Esophagus muscularis mucosa (tissue), 4 donors: ENCODE results near the gene MEOX2.

Source experiments
- CTCF ChIP-seq, 3 experiments: fragments of 200-600 bp in 2 of 3; fragments of 450-650 bp in 1 of 3; sonication (generic) in 2 of 3; IDR thresholded peaks; one replicate each; pipeline ENCODE4 v1.5.1; 2017 to 2019; ENCODE audit warnings: antibody characterized with exemption in 3 of 3, mild to moderate bottlenecking in 2 of 3, moderate library complexity in 1 of 3
- EP300 ChIP-seq: sonication (generic); formaldehyde crosslinking; IDR thresholded peaks from one replicate; pipeline ENCODE4 v1.6.1; 2017; ENCODE audit warnings: antibody characterized with exemption
- POLR2A ChIP-seq: fragments of 450-650 bp; IDR thresholded peaks from one replicate; pipeline ENCODE4 v1.6.1; 2017; ENCODE audit warnings: antibody characterized with exemption, moderate library complexity, mild to moderate bottlenecking, low read depth
- POLR2AphosphoS5 ChIP-seq, 2 donors: sonication (generic); formaldehyde crosslinking; IDR thresholded peaks; one replicate each; pipeline ENCODE4 v1.6.1; 2017; ENCODE audit warnings: antibody characterized with exemption in 2 of 2

DNA sequence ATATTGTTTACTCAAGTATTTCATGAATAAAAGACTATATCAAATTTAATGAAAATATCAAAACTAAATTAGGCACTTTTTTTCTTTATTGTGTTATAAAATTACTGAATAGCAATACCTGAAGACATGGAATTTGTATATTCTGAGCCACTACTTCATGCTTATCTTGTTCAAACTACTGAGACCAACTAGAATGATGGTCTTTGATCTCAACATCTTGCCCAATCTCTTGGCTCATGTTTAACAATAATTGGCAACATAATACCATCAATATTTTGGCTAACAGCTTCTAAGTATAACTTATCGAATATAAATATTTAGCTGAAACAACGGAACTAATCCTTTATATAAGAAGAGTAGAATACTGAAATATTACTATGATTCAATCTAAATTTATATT is 68.2 kb downstream of the MEOX2 start:
- TF ChIP-seq CTCF (IDR thresholded peaks at IDR 0.05) = no peak
- TF ChIP-seq POLR2A = no peak
- TF ChIP-seq EP300 = no peak
- TF ChIP-seq POLR2AphosphoS5 (IDR thresholded peaks at IDR 0.05) = no peak
